Panc1 (cell line): ENCODE data around the gene ELANE. TPM values are rescaled to one million over a fixed set of nuclear protein-coding genes. Genes with fewer than 3 reads are reported as not detected.

Source experiments
- ATAC-seq: fragments of 200-7000 bp; cut with Tn5 transposase; 2 replicates; pipeline ENCODE4 v1.9.1; 2020; ENCODE audit warnings: mild to moderate bottlenecking, moderate library complexity
- BruUV-seq: library from RNA; stranded (reverse); fragments of 400-500 nt; replicated peaks from 2 replicates; lab custom pipeline; 2021; lab: Mats Ljungman, UMichigan
- CTCF ChIA-PET: fragments of 300-600 bp; sonication (Branson Sonifier 250); formaldehyde crosslinking; loops from one replicate; lab custom pipeline; 2022; ENCODE audit warnings: antibody characterized with exemption; lab: Charles Lee
- POLR2A ChIA-PET: fragments of 300-600 bp; sonication (Branson Sonifier 250); formaldehyde crosslinking; loops from one replicate; lab custom pipeline; 2022; ENCODE audit warnings: antibody characterized with exemption; lab: Charles Lee
- DNase-seq: peaks from one replicate; pipeline ENCODE4 v3.0.0-alpha.2; 2010; ENCODE audit warnings: low read depth, low spot score
- H3K27ac ChIP-seq: 2 replicates; pipeline ENCODE4 v1.5.1; 2011; ENCODE audit warnings: mild to moderate bottlenecking, low read length, inconsistent platforms
- H3K27me3 ChIP-seq: fragments of 200-500 bp; sonication (Bioruptor generic); 2 replicates; pipeline ENCODE4 v1.6.0; 2014; ENCODE audit warnings: low read length, inconsistent platforms; ENCODE audit not compliant: control insufficient read depth, insufficient read depth
- H3K36me3 ChIP-seq: fragments of 200-500 bp; sonication (Bioruptor generic); 2 replicates; pipeline ENCODE4 v1.5.1; 2014; ENCODE audit warnings: inconsistent platforms, mild to moderate bottlenecking, low read length, moderate library complexity; ENCODE audit not compliant: control insufficient read depth, insufficient read depth
- H3K4me1 ChIP-seq: 2 replicates; pipeline ENCODE4 v1.5.1; 2011; ENCODE audit warnings: inconsistent platforms, mild to moderate bottlenecking, low read length, moderate library complexity; ENCODE audit not compliant: control insufficient read depth, insufficient read depth
- H3K4me3 ChIP-seq, 2 experiments: 2 replicates each; pipeline ENCODE4 v1.5.1; 2011 to 2012; ENCODE audit warnings: low read depth in 2 of 2, low read length in 2 of 2, mild to moderate bottlenecking in 2 of 2, inconsistent platforms in 1 of 2, moderate library complexity in 1 of 2
- H3K9me3 ChIP-seq: fragments of 200-500 bp; sonication (Bioruptor generic); 2 replicates; pipeline ENCODE4 v1.5.1; 2014; ENCODE audit warnings: low read depth, mild to moderate bottlenecking, inconsistent platforms, low read length, moderate library complexity; ENCODE audit not compliant: control insufficient read depth, insufficient read depth
- POLR2AphosphoS5 ChIP-seq: IDR thresholded peaks from 2 replicates; pipeline ENCODE4 v1.6.1; 2012; ENCODE audit warnings: mild to moderate bottlenecking, low read depth, low read length, moderate library complexity
- SIN3A ChIP-seq: IDR thresholded peaks from 2 replicates; pipeline ENCODE4 v1.6.1; 2012; ENCODE audit warnings: low read depth, mild to moderate bottlenecking, low read length, moderate library complexity, borderline replicate concordance; ENCODE audit not compliant: insufficient read depth
- TCF7L2 ChIP-seq: IDR thresholded peaks from 2 replicates; pipeline ENCODE4 v1.6.1; 2011; ENCODE audit warnings: mild to moderate bottlenecking, low read depth, low read length, inconsistent platforms
- in situ Hi-C: cut with HindIII; loops from 2 replicates; pipeline ENCODE4 v1.10.0; 2016; ENCODE audit warnings: low sequenced_read_pairs, low pct_unique_long_range_greater_than_20kb
- intact Hi-C: fragments of 100-400 bp; cut with micrococcal nuclease; formaldehyde crosslinking; loops from one replicate; pipeline ENCODE4 v1.10.0; 2022; ENCODE audit not compliant: unreplicated experiment
- total RNA-seq: library from RNA; stranded (reverse); gene quantifications from one replicate; pipeline ENCODE4 v1.2.1, GENCODE V29; 2021; ENCODE audit not compliant: unreplicated experiment
- TF ChIP-seq, protein P1 (sequence below), 2 experiments: IDR thresholded peaks; 2 replicates each; pipeline ENCODE4 v1.6.1; 2011 to 2012; ENCODE audit warnings: low read depth in 2 of 2, control low read depth in 1 of 2, low read length in 1 of 2, mild to moderate bottlenecking in 1 of 2, moderate library complexity in 1 of 2; ENCODE audit not compliant: insufficient read depth in 1 of 2
- TF ChIP-seq, protein P2 (sequence below): fragments of 450-650 bp; IDR thresholded peaks from 2 replicates; pipeline ENCODE4 v1.5.1; 2017; ENCODE audit warnings: mild to moderate bottlenecking

ELANE gene
- total RNA-seq, 1 experiment from 2014 or later, result 0.57 TPM

DNA sequence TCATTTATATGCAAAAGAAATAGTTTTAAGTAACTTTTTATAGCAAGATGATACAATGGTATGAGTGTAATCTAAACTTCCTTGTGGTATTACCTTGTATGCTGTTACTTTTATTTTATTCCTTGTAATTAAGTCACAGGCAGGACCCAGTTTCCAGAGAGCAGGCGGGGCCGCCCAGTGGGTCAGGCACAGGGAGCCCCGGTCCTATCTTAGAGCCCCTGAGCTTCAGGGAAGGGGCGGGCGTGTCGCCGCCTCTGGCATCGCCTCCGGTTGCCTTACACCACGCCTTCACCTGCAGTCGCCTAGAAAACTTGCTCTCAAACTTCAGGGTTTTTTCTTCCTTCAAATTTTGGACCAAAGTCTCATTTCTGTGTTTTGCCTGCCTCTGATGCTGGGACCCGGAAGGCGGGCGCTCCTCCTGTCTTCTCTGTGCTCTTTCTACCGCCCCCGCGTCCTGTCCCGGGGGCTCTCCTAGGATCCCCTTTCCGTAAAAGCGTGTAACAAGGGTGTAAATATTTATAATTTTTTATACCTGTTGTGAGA lies 40.5 kb upstream of the ELANE start:
- DNase-seq (no peak), ATAC-seq (no peak)
- ChIA-PET CTCF (no interaction called here), POLR2A (no interaction called here)
- Histone ChIP-seq H3K36me3 (peaks cover 12% of the 10 kb centered on the region), H3K9me3 (no peaks in the 10 kb centered on the region), H3K27ac (no peak overlapping the region), H3K4me3 (no peak overlapping the region), H3K4me1 (no peaks in the 10 kb centered on the region), H3K27me3 (no peaks in the 10 kb centered on the region)
- intact Hi-C loops, result no loop called here
- in situ Hi-C loops, result no loop called here
- TF ChIP-seq TCF7L2, result no peak
- TF ChIP-seq SIN3A, result no peak
- TF ChIP-seq, protein P1, sequence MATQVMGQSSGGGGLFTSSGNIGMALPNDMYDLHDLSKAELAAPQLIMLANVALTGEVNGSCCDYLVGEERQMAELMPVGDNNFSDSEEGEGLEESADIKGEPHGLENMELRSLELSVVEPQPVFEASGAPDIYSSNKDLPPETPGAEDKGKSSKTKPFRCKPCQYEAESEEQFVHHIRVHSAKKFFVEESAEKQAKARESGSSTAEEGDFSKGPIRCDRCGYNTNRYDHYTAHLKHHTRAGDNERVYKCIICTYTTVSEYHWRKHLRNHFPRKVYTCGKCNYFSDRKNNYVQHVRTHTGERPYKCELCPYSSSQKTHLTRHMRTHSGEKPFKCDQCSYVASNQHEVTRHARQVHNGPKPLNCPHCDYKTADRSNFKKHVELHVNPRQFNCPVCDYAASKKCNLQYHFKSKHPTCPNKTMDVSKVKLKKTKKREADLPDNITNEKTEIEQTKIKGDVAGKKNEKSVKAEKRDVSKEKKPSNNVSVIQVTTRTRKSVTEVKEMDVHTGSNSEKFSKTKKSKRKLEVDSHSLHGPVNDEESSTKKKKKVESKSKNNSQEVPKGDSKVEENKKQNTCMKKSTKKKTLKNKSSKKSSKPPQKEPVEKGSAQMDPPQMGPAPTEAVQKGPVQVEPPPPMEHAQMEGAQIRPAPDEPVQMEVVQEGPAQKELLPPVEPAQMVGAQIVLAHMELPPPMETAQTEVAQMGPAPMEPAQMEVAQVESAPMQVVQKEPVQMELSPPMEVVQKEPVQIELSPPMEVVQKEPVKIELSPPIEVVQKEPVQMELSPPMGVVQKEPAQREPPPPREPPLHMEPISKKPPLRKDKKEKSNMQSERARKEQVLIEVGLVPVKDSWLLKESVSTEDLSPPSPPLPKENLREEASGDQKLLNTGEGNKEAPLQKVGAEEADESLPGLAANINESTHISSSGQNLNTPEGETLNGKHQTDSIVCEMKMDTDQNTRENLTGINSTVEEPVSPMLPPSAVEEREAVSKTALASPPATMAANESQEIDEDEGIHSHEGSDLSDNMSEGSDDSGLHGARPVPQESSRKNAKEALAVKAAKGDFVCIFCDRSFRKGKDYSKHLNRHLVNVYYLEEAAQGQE (IDR thresholded peaks at IDR 0.05; ENCODE audit: insufficient read depth in 1 of 2, low read depth in 2 of 2, low read length in 1 of 2), result no peak
- no peak for TF ChIP-seq POLR2AphosphoS5
- TF ChIP-seq, protein P2, sequence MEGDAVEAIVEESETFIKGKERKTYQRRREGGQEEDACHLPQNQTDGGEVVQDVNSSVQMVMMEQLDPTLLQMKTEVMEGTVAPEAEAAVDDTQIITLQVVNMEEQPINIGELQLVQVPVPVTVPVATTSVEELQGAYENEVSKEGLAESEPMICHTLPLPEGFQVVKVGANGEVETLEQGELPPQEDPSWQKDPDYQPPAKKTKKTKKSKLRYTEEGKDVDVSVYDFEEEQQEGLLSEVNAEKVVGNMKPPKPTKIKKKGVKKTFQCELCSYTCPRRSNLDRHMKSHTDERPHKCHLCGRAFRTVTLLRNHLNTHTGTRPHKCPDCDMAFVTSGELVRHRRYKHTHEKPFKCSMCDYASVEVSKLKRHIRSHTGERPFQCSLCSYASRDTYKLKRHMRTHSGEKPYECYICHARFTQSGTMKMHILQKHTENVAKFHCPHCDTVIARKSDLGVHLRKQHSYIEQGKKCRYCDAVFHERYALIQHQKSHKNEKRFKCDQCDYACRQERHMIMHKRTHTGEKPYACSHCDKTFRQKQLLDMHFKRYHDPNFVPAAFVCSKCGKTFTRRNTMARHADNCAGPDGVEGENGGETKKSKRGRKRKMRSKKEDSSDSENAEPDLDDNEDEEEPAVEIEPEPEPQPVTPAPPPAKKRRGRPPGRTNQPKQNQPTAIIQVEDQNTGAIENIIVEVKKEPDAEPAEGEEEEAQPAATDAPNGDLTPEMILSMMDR, result no peak
- TSS peak; percentile 83 for BruUV-seq

DNA sequence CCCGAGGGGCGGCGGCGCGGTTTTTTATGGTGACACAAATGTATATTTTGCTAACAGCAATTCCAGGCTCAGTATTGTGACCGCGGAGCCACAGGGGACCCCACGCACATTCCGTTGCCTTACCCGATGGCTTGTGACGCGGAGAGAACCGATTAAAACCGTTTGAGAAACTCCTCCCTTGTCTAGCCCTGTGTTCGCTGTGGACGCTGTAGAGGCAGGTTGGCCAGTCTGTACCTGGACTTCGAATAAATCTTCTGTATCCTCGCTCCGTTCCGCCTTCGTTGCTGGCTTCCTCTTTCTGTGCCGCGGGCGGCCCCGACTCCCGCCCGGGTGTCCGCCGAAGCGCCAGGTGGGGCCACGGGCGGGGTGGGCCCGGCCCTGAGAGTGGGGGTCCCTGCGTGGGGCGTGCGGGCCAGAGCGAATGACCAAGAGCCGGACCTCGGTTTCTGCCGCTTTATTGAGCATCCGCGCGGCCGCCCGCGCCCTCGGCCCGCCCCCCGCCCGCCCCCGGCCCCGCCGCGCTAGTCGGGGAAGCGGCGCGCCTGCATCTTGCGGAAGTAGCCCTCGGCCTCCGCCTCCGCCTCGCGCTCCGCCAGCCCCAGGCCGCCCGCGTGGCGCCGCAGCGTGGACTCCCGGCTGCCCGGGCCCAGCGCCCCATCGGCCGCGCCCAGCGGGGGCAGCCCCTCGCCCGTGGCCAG lies 39.9 kb upstream of the ELANE start:
- ATAC-seq (no peak), DNase-seq (no peak)
- in situ Hi-C loops (no loop called here), intact Hi-C loops (no loop called here)
- POLR2A ChIA-PET, result no interaction called here
- H3K4me1 ChIP-seq, result no peaks in the 10 kb centered on the region
- H3K36me3 ChIP-seq, result peaks cover 9% of the 10 kb centered on the region
- CTCF ChIA-PET, result no interaction called here
- BruUV-seq, result no TSS peak
- H3K27ac ChIP-seq, result no peak overlapping the region
- no peaks in the 10 kb centered on the region for H3K27me3 ChIP-seq
- no peak overlapping the region for H3K4me3 ChIP-seq
- H3K9me3 ChIP-seq, result no peaks in the 10 kb centered on the region
- TF ChIP-seq POLR2AphosphoS5, result peak; percentile 13; the same call in 1 of the 2 replicates
- TF ChIP-seq, protein P2, result no peak
